GM21515 (cell line): Measurements from ENCODE around the gene ZNF610.

Experiments used
- ATAC-seq: cut with Tn5 transposase; IDR thresholded peaks from one replicate; pipeline ENCODE4 v1.9.1; 2021; ENCODE audit not compliant: unreplicated experiment

The ZNF610 gene

GRCh38 chr19:52397310-52398080 lies 61.5 kb downstream of the ZNF610 start, which contains the start of gene ZNF528:
ZNF528 (plus strand) TSS chr19:52397849; CDS start chr19:52402014, 4,165 bp downstream.
- no peak for ATAC-seq

DNA sequence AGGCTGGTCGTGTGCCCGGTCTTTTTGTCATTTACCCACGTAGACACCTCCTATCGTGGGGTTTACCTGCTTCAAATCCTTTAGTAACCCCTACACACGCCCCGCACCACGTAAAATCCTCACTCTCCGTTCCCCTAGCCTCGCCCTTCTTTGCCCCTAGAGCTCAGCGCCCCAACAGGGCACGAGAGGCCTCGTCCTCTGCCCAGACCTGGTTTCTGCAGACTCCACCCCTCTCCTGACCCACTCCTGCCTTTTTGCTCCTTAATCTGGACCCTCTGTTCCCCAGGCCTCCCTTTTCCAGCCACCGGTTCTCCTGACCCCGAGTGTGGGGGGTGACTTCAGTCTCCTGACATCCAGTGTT lies 62.0 kb downstream of the ZNF610 start:
- no peak for ATAC-seq

GRCh38 chr19:52410276-52410675 lies 74.2 kb downstream of the ZNF610 start:
- no peak for ATAC-seq

DNA sequence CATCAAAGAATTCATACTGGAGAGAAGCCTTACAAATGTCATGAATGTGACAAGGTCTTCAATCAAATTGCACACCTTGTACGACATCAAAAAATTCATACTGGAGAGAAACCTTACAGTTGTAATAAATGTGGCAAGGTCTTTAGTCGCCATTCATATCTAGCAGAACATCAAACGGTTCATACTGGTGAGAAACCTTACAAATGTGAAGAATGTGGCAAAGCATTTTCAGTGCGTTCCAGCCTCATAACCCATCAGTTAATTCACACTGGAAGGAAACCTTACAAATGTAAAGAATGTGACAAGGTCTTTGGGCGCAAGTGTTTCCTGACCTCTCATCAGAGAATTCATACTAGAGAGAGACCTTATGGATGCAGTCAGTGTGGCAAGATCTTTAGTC lies 79.7 kb downstream of the ZNF610 start:
- ATAC-seq = no peak
